DMS 273 (cell line): ENCODE results near the gene POLR2H.

ENCODE experiments used
- DNase-seq: peaks from one replicate; lab custom pipeline; 2025; ENCODE audit not compliant: unreplicated experiment; lab: John Stamatoyannopoulos, UW

The POLR2H gene

DNA sequence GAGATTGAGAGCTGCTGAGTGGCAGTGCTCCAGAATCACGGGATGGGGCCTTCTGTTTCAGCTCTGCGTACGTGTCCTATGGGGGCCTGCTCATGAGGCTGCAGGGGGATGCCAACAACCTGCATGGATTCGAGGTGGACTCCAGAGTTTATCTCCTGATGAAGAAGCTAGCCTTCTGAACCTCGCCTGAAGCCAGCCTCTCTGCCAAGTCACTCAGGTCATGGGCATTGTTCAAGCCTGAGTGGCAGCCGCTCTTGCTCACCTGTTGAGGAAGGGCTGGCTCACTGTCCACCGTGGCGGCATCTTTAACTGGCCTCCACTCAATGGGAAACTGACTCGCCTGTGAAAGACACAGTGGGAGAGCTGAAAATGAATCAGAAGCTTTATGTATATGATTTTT lies 6.6 kb downstream of the POLR2H start:
- DNase-seq: no peak

DNA sequence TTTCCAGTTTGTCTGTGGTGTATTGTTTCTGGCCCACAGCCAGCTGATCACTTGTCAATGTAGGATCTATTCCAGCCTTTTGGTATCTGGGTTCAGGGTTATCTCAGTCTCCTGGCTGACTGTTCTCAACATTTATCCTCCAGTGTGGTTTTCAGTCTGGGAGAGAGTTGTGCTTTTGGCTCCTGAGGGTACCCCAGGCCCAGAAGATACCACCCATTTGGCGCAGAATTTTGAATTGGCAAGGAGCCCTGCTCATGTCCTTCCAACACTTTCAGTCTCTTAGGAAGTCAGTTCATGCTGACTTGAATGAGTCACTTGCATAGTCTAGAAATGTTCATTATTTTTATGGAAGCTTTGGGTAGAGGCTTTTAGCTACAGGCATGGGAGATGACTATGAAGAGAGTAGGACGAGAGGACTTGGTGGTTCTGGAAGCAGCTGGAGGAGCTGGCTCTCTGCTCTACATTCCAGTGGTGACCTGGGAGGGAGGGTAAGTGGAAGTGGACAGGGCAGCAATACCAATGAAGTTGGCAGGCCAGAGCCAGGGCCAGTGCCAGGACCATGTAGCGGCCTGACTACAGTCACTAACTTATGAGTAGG lies 7.2 kb downstream of the POLR2H start:
- no peak for DNase-seq

DNA sequence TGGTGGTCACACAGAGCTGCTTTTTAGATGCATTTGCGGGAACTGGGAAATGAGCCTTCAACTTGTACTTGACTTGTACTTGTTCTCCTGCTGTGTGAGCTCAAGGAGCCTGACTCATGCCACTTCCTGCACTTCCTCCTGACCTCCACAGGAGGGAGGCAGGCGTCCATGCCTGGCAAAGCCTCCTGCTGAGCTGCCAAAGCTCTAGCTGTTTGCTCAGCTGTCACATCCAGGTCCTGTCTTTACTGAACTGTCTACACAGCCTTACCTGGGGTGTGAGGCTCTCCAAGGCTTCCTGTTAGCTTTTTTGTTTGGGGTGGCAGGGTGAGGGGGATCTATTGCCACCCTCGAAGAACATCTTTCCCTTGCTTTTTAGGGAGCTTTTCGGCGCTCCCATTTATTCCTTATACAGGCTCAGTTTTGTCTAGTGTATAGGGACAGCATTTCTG lies 10.1 kb downstream of the POLR2H start:
- DNase-seq: peak; percentile 97

DNA sequence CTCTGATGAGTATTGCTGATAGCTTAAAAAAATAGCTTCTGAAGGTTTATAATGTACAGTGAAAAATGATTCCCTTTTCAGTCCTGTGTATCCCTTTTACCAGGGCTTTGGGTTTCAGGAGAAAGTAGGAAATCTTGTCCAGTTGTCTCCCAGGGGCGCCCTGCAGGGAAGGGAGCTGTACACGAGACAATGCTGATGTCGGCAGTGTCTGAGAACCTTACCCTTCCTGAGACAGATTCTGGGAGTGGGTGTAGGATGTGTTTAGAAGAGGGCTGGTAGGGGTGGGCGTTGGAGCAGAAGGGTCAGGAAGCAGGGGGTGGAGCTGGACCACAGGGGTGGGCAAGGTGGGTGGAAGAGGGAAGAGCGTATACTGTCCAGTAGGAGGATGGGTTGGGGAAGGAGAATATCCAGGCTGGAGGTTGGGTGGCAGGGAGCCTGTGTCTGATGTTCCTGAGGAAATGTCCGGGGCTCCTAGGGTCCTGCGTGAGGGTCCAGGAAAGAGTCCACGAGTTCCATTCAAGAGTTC lies 10.8 kb downstream of the POLR2H start:
- no peak for DNase-seq

DNA sequence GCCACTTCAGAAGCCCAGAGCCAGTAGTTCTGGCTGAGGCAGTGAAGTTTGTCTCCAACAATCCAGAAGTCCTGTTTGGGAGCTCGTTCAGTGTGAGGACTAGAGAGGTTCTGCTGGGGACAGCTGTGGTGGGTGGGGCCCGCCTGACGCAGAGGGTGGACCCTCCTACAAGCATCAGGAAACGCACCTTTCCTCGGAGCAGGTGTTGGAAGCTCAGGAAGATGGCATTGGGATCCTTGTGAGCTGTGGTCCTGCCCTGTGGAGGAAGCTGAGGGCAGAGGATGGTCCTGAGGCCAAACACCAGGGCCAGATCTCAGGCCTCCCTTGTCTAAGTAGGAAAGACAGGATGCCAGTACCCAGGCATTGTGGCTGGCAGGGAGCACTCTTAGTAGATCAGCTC lies 11.4 kb downstream of the POLR2H start:
- DNase-seq: no peak

DNA sequence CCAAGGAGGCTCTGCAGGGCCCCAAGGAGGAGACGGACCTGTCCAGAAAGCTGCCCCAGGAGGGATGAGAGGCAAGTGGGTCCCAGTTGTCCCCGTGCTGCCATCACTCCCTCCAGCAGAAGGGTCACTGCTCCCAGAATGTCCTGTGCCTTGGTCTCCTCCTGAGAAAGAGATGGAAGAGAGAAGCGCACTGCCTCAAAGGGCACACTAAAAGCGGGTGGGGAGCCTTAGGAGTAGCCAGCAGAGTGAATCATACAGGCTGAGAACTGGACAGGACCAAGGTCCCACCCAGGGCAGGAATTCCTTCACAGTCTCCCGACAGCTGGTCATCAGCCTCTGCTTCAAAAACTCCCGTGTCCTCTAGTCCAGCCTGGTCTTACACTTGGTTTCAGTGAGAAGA lies 11.9 kb downstream of the POLR2H start:
- no peak for DNase-seq

DNA sequence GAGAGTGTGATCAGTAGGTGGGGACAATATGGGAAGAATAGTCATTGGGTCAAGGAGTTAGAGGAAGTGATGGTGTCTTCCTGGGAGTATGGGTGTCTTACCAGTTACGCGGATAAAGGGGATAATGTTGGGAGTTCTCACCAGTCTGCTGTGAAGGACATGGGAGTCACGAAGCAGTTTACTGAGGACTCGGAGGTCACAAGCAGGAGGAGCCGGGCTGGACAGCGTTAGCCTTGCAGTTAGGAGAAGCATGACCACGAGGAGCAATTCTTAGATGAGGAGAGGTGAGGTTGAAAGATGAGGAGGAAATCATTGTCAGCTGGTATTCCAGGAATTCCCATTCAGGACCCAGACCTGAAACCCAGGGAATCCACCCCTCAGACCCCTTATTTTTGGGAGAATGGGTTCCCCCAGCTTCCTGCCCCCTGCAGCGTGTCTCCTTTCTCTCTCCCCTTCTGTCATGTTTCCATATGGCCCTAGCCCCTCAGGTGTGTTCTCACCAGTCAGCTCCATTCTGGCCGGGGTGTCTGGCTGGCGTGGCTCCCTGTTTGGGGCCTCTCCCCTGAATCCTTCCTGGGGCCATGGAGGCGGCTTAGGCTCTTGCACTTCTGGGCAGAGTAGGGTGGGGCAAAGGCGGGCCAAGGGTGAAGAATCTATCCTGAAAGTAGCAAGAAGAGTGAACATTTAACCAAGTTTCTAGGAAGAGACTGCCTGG lies 14.4 kb downstream of the POLR2H start:
- DNase-seq: no peak

DNA sequence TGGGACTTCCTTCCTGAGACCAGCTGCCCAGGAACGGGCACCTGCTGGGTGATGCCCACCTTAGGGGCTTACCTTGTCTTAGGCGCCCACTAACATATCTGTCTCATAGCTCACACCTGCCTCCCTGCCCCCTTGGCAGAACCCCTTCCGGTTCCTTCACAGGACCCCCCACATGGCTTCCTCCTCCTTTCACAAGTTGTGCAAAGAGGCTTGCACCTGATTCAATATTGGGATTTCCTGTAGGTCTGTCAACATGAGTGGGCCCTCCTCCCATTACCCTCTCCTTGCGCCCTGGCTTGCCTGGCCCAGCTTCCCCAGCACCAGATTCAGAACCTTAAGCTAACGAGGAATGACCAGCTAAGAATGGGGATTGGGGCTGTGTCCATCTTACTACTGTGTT lies 15.9 kb downstream of the POLR2H start:
- no peak for DNase-seq

DNA sequence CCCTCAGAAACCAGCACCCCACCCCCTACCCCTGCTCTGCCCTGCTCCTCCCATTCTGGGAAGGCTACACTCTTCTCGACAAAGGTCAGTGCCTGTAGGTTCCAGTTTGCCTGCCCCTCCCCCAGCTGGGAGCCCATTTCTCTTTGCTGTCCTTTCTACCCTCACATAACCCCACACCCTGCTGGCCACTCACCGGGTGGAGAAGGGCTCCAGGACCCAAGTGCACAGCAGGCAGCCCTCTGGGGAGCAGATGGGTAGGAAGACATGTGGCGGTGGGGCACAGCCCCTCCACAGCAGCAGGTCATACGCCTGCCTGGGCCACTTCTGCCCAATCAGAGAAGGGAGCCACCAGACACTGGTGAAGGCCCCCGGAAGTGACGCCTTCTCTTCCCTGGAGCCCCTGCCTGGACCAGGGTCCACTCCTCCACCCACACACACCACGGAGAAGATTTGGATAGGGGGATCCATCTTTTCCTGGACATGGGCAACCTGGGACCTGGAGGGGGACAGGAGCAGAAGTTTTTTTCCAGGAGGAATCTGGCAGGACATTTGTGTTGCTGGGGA lies 16.5 kb downstream of the POLR2H start, which contains the start of gene THPO:
Gene THPO (minus strand): TSS at position 326 of the 564 bp plus-strand sequence. CDS start 1,948 bp downstream, outside the sequence.
- no peak for DNase-seq

DNA sequence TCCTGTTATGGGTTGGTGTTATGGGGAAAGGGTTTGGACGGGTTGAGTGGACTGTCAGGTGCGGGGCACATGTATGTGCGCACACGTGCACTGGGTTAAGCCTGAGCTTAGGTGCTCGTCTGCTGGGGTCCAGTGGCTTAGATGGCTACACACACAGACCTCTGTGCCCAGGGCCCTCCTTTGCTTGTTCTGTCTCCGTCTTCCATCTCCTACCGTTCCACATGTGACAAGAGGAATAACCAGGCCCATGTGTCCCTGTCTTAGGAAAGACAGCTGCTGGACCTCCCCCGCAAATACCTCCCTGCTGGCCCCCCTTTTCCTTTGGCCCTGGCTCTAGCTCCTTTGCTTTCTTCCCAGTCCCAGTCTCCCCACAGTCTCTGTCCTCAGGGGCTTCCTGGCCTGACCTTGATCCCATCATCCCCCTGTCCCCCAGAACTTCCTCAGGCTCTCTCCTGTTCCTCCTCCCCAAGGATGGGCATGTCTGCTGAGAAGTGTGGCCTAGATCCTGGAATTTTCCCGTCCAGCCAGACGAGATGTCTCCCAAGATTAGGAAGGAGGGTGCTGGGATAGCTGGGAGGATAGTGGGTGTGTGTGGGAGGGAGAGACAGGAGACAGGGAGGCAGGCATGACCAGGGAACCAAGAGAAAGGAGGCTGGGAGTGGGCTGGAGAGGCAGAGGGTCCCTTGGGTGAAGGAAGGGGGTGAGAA lies 17.3 kb downstream of the POLR2H start:
- DNase-seq: no peak

DNA sequence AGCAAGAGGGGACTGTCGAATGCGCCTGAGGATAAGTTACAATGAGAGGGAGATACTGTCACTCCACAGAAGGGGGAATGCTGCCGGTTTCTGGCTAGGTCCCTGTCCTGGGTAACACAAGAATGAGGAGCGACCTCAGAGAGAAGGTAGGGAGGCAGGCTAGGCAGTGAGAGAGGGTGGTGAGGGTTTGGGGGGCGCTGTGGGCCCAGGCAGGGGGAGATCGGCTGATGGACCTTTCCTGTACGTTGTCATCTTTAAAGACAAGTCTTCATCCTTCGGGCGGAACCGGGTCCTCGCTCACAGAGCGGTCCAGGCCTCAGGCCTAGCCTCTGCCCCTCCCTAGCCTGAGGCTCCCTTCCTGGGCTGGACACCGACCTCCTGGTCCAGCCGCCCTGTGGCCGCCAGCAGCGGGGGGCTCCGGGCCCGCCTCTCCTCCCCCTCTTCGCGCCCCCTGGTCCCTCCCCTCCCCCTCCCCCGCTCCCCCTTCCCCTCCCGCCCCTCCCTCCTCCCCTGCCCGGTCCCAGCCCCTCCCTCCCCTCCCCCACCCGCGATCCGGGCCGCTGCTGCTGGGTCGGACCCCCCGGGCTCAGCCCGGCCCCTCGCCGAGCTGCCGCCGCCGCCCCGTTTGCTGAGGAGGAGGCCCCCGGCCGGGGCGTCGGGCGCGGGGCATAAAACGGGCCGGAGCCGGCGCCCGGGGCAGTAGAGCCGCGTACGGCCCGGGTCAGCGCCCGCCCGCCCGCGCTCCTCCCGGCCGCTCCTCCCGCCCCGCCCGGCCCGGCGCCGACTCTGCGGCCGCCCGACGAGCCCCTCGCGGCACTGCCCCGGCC lies 18.1 kb downstream of the POLR2H start, which contains the start of gene CHRD:
Gene CHRD (plus strand): TSS at position 697 of the 827 bp plus-strand sequence. CDS start 265 bp downstream, outside the sequence.
- no peak for DNase-seq

DNA sequence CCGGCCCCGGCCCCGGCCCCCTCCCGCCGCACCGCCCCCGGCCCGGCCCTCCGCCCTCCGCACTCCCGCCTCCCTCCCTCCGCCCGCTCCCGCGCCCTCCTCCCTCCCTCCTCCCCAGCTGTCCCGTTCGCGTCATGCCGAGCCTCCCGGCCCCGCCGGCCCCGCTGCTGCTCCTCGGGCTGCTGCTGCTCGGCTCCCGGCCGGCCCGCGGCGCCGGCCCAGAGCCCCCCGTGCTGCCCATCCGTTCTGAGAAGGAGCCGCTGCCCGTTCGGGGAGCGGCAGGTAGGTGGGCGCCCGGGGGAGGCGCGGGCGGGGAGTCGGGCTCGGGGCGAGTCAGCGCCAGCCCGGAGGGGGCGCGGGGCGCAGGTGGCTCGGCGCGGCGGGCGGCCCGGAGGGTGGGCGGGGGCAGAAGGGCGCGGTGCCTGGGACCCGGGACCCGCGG lies 18.7 kb downstream of the POLR2H start:
- peak; percentile 91 for DNase-seq

DNA sequence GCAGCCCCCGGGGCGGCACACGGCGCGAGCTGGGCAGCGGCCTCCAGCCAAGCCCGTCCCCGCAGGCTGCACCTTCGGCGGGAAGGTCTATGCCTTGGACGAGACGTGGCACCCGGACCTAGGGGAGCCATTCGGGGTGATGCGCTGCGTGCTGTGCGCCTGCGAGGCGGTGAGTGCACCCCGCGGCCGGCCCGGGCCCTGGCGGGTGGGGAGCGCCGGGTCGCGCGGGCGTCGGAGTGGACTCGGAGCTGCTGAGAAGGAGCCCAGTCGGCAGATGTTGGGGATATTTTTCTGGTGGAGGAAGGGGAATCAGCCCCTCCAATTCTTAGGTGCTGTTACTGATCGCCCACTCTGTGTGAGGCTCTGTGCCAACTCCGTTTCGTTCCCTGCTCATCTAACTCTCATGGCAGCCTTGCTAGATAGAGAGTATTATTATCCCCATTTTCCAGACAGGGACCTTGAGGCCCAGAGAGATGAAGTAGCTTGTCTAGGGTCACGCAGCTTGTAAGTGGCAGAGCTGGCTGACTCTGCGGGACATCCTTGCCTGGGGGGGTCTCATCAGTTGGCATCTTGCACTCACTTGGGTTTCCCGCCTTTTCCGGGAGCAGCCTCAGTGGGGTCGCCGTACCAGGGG lies 19.2 kb downstream of the POLR2H start:
- DNase-seq: peak; percentile 69

DNA sequence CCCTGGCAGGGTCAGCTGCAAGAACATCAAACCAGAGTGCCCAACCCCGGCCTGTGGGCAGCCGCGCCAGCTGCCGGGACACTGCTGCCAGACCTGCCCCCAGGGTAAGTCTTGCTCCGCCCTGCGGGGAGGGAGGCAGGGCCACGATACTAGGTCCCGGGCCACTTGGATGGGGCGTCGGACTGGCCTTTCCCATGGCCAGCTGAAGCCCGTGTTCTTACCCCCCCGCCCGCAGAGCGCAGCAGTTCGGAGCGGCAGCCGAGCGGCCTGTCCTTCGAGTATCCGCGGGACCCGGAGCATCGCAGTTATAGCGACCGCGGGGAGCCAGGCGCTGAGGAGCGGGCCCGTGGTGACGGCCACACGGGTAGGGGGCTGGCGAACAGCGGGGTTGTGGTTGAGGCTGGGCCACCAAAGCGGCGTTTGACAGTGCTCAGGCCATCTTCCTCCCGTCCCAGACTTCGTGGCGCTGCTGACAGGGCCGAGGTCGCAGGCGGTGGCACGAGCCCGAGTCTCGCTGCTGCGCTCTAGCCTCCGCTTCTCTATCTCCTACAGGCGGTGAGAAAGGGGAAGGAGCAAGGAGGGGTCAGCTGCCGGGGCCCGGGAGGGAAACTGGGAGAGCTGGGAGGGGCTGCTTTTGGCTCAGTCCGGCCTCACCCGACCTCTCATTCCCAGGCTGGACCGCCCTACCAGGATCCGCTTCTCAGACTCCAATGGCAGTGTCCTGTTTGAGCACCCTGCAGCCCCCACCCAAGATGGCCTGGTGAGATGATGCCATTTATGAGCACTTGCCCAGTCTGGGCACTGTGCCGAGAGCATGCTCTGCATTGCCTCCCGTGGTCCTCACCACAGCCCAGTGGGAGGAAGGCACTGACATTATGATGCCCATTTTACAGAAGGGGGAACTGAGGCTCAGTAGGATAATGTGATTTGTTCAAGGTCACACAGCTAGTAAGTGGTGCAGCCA lies 20.0 kb downstream of the POLR2H start:
- no peak for DNase-seq

DNA sequence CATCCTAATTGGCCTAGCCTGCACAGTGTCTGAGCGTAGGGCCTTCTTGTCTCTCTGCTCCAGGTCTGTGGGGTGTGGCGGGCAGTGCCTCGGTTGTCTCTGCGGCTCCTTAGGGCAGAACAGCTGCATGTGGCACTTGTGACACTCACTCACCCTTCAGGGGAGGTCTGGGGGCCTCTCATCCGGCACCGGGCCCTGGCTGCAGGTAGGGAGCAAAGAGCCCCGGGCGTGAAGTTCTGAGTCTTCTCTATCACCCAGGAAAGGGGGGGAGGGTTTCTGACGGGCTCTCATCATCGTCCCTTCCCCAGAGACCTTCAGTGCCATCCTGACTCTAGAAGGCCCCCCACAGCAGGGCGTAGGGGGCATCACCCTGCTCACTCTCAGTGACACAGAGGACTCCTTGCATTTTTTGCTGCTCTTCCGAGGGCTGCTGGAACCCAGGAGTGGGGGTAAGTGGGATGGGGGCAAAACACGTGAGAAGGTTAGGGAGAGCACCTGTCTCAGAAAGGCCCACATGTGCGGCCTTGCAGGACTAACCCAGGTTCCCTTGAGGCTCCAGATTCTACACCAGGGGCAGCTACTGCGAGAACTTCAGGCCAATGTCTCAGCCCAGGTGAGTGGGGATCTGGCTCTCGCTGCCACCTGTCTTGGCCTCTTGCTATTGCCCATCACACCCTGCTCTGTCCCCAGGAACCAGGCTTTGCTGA lies 21.0 kb downstream of the POLR2H start:
- no peak for DNase-seq

DNA sequence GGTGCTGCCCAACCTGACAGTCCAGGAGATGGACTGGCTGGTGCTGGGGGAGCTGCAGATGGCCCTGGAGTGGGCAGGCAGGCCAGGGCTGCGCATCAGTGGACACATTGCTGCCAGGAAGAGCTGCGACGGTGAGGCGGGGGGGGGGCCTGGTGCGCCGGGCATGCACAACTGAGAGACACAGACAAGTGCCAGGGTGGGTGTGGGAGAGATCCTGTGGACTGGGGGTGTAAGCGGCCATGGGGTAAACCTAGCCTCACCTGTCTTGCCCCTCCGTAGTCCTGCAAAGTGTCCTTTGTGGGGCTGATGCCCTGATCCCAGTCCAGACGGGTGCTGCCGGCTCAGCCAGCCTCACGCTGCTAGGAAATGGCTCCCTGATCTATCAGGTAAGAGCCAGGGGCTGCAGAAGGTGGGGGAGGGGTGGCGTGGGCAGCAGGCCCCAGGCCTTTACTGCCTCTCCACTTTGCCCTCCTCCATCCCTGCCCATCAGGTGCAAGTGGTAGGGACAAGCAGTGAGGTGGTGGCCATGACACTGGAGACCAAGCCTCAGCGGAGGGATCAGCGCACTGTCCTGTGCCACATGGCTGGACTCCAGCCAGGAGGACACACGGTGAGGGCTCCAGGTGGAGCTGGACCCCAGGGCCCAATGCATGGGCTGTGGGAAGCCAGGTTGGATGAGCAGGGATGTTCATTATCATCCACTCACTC lies 21.7 kb downstream of the POLR2H start:
- DNase-seq: no peak

DNA sequence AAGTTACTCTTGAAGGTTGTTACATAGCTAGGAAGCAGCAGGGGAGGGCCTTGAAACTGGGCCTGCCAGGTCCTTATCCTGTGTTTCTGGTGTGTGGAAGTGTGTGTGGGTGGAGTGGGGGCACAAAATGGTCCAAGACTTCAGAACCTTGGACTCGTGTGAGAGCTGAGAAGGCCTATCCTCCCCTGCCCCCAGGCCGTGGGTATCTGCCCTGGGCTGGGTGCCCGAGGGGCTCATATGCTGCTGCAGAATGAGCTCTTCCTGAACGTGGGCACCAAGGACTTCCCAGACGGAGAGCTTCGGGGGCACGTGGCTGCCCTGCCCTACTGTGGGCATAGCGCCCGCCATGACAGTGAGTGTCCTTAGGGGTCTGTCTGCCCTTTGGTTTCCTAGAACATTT lies 22.8 kb downstream of the POLR2H start:
- no peak for DNase-seq
